GM19324 (cell line): ENCODE data around the gene STAT5B.
A peak's percentile ranks its signal among the peaks of the same experiment; 100 is the strongest.
"Not testable (repeated sequence)": the region's sequence is repeated elsewhere in the genome, so short reads cannot be mapped to it uniquely, and the experiment has no call there.

Source experiments
- ATAC-seq: cut with Tn5 transposase; IDR thresholded peaks from one replicate; pipeline ENCODE4 v1.9.1; 2021; ENCODE audit warnings: mild to moderate bottlenecking, moderate library complexity; ENCODE audit not compliant: unreplicated experiment, low FRiP score

The STAT5B gene

DNA sequence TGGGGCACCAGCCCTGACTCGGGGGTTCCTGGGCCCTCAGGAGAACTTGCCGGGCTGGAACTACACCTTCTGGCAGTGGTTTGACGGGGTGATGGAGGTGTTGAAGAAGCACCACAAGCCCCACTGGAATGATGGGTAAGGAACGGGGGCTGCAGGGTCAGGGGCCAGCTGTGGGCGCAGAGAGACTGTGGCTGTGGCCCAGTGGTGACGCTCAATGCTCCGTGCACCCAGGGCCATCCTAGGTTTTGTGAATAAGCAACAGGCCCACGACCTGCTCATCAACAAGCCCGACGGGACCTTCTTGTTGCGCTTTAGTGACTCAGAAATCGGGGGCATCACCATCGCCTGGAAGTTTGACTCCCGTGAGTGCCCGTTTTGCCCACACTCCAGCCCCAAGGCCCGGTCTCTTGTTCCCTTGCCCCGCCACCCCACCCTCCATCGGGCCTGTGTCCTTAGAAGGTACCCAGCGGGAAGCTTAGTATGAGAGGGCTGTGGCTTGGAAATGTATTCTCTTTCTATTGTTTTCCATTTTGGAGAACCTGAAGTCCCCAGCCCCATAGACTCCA is 31.3 kb upstream of the STAT5B start:
- ATAC-seq, result no peak

- no peak for ATAC-seq
Measured at GRCh38 chr17:42306385-42306667, 30.1 kb upstream of the STAT5B start.

GRCh38 chr17:42305543-42306384 is 29.6 kb upstream of the STAT5B start:
- ATAC-seq, result no peak

GRCh38 chr17:42305031-42305330 is 28.8 kb upstream of the STAT5B start:
- not testable (repeated sequence) for ATAC-seq

DNA sequence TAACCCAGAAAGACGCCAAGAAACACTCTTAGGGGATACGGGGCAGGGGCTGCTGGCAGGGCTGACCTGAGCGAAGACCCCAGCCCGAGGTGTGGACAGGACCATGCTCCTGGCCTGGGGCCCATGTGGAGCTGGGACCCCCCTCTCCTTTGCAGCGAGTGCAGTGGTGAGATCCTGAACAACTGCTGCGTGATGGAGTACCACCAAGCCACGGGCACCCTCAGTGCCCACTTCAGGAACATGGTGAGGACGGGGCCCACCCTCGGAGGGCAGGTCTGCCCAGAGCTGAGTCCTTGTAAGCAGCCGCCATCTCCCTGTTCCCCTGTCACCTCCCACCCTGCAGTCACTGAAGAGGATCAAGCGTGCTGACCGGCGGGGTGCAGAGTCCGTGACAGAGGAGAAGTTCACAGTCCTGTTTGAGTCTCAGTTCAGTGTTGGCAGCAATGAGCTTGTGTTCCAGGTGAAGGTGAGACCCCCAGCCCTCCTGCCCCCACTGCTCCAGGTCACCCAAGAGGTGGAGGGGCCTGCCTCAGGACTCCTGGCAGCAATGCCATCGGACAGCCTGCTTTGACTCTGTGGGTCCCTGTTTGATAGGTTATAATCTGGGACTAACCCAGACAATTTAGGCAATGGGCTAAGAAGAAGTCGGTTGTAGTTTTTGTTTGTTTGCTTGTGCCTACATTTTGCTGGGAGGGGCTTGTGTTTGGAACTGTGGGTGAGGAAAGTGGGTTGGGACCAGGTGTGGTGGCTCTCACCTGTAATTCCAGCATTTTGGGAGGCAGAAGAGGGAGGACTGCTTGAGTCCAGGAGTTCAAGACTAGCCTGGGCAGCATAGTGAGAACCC is 28.2 kb upstream of the STAT5B start:
- no peak for ATAC-seq

- ATAC-seq, result no peak
Measured at GRCh38 chr17:42303694-42304093, 27.5 kb upstream of the STAT5B start.

DNA sequence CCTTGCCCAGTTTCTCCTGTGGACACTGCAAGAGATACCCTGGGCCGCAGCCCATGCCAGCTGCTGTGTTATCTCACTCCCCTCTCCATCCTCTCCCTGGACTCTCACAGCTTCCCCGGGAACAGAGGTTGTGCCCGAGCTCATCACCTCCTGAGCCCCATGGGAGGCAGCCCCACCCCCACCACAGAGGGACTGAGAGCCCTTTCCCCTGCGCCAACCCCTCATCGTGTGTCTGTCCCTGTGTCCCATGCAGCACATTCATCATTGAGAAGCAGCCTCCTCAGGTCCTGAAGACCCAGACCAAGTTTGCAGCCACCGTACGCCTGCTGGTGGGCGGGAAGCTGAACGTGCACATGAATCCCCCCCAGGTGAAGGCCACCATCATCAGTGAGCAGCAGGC is 24.8 kb upstream of the STAT5B start:
- no peak for ATAC-seq

- ATAC-seq, result not testable (repeated sequence)
Measured at GRCh38 chr17:42299913-42300312, 23.7 kb upstream of the STAT5B start.

DNA sequence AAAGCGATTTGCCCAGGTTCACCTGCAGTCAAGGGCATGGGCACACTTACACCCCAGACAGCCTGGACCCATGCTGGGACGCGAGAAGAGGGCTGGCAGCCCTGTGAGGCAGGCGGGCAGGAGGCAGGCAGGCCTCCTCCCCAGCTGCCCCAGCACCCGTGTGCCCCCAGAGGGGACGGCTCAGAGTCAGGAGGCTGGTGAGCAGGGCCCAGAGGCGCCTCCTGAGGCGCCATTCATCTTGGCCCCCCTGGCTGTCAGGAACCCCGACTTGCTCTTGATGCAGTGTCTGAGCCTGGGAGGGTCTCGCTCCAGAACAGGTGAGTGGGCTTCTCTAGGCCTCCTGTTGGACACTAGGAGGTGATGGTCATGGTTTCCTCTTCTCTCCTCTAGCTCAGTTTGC is 23.2 kb upstream of the STAT5B start:
- ATAC-seq, result not testable (repeated sequence)

DNA sequence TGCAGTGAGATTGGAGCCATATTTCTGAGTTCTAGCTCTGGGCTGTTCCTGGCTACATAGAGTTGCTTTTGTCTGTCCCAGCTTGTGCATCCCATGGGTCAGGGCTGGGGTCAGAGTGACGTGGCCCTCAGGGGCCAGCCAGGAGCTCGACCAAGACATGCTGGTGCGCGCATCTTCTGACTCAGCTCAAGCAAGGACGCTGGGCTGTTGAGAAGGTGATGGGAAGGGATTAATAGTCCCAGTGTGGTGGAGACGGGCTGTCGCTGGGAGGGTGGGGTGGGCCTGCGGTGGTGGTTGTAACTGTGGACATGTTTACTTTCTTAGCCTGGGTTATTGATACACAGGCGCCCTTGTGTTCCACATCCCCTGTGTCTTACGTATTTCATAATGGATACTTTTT is 21.6 kb upstream of the STAT5B start:
- ATAC-seq, result not testable (repeated sequence)

- ATAC-seq, result no peak
Measured at GRCh38 chr17:42296012-42296411, 19.8 kb upstream of the STAT5B start.

- ATAC-seq, result no peak
Measured at GRCh38 chr17:42294469-42295398, 18.5 kb upstream of the STAT5B start.

DNA sequence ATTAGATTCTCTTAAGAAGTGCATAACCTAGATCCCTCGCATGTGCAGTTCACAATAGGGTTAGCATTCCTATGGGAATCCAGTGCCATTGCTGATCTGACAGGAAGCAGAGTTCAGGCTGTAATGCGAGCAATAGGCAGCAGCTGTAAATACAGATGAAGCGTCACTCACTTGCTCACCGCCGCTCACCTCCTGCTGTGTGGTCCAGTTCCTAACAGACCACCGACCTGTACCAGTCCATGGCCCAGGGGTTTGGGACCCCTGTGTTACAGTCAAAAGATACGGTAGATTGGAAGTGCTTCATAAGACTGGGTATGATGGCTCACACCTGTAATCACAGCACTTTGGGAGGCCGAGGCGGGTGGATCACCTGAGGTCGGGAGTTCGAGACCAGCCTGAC is 14.9 kb upstream of the STAT5B start:
- no peak for ATAC-seq

DNA sequence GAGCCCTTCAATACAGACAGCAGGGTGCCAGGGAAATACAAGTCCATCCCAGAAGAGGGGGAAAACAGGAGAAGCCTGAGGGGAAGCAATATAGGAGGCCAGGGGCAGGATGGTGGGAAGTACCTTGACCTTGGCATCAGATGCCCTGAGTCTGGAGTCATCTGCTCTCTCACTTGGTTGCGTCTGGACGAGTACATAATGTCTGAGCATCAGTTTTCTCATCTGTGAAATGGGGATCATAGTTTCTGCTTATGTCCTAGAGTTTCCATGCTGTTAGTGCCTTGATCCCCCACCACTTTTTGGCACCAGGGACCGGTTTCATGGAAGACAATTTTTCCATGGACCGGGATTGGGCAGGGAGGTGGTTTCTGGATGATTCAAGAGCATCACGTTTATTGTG is 14.4 kb upstream of the STAT5B start:
- no peak for ATAC-seq

DNA sequence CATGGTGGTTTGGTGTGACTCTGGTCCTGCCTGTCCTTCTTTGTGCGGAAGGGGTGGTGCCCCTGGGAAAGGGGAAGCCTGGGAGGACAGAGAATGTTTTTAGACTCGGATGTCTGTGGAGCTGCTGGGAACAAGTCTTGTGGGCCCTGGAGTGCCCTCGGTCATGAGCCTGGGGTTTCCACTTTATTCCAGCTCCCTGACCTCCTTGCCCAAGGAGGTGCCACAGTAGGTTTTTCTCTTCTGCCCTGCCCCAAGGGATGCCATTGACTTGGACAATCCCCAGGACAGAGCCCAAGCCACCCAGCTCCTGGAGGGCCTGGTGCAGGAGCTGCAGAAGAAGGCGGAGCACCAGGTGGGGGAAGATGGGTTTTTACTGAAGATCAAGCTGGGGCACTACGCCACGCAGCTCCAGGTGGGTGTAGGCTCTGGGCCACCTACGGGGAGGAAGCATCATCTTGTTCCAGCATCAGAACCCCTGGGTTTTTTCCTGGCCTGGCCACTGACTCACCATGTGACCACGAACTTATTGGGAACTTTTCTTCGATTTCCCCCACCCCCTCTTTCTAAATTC is 13.5 kb upstream of the STAT5B start:
- ATAC-seq, result no peak

DNA sequence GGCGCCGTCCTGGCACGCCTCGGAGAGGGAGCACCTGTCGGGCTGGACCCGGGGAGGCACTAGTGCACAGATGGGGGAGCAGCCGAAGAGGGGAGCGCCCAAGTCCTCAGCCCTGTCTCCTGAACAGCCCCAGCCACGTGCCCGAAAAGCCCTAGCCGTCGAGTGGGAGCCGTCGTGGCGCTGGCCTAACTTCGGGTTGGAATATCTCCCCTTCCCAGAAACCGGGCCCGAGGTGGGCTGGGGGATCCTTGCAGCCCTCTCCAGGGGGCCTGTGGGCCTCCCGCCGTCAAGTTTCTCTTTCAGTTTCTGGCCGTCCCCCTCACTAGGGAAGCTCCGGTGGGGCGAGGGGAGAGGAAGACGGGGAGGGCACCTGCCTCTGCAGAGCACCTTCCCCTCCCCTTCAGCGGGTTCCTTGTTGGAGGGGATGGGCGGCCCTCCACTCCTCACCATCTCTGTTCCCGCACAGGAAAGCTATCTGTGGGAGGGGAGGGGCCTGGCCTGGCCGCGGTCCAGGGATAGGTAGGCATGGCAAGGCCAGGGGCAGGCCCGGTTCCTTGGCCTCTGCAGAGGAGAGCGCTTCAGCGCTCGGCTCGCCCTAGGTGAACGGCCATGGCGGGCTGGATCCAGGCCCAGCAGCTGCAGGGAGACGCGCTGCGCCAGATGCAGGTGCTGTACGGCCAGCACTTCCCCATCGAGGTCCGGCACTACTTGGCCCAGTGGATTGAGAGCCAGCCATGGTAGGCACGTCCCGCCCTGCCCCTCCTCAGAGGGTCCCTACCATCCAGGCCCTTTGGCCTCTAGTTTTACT is 12.8 kb upstream of the STAT5B start:
- ATAC-seq, result peak; percentile 11

DNA sequence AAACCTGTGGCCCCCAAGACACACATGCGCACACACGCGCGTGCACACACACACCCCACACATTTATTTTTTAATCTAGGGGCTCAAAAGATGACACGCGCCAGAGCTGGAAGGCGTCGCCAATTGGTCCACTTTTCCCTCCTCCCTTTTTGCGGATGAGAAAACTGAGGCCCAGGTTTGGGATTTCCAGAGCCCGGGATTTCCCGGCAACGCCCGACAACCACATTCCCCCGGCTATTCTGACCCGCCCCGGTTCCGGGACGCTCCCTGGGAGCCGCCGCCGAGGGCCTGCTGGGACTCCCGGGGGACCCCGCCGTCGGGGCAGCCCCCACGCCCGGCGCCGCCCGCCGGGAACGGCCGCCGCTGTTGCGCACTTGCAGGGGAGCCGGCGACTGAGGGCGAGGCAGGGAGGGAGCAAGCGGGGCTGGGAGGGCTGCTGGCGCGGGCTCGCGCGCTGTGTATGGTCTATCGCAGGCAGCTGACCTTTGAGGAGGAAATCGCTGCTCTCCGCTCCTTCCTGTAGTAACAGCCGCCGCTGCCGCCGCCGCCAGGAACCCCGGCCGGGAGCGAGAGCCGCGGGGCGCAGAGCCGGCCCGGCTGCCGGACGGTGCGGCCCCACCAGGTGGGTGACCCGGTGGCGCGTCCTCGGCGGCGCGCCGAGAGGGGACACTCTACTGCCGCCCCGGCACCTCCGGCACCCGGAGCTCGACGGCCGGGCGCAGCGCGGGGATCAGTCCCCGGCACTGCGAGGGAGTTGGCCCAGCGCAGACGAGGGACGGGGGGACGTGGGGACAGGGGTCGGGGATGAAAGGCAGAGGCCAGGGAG is 12.0 kb upstream of the STAT5B start, which contains the start of gene STAT5A:
STAT5A (plus strand) TSS at position 522 of the 826 bp plus-strand sequence. CDS start 914 bp downstream, outside the sequence.
- ATAC-seq, result peak; percentile 50

DNA sequence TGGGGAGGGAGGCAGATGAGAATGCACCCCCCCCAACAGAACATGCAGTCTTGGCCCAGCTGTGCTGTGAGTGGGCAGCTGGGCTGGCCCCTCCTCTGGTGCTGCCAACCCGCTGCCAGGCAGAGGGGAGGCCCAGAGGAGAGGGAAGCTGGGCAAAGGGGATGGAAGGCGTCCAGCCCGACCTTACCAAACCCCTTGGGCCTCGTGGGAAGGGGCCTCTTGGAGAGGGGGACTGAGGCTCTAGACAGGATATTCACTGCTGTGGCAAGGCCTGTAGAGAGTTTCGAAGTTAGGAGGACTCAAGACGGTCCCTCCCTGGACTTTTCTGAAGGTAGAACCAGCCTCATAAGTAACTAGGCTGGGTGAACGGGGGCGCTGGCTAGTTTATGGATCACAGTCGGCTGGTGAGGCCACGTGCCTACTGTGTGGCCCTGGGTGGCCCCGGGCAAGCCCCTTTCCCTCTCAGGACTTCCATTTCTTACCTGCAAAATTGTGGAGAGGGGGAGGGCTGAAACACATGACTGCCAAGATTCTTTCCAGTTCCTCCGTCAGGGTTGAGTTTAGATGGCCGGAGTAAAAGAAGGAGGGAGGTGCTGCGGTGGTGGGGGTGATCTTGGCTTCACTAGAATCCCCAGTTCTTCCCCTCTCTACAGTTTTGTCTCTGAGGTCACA is 11.2 kb upstream of the STAT5B start:
- no peak for ATAC-seq
